Dendritic cell treated with granulocyte-macrophage colony-stimulating factor and Interleukin-4, amounts not matched to agents 40 ng/mL and 50 ng/mL, for 4 days (primary cell): ENCODE results near the gene DMAP1.

Source experiments
- H3K27ac Mint-ChIP-seq: one replicate; pipeline ENCODE4 v1.8.0; 2022; ENCODE audit warnings: mild to moderate bottlenecking, mixed read lengths
- H3K27me3 Mint-ChIP-seq: one replicate; pipeline ENCODE4 v1.8.0; 2022; ENCODE audit warnings: mild to moderate bottlenecking, mixed read lengths
- H3K36me3 Mint-ChIP-seq: one replicate; pipeline ENCODE4 v1.8.0; 2022; ENCODE audit warnings: low read depth, mixed read lengths
- H3K4me1 Mint-ChIP-seq: one replicate; pipeline ENCODE4 v1.8.0; 2022; ENCODE audit warnings: low read depth, mixed read lengths
- H3K4me3 Mint-ChIP-seq: one replicate; pipeline ENCODE4 v1.8.0; 2022; ENCODE audit warnings: mild to moderate bottlenecking, moderate library complexity, mixed read lengths
- H3K9me3 Mint-ChIP-seq: one replicate; pipeline ENCODE4 v1.8.0; 2022; ENCODE audit warnings: mixed read lengths
- intact Hi-C: fragments of 100-400 bp; cut with micrococcal nuclease; formaldehyde crosslinking; loops from one replicate; pipeline ENCODE4 v1.15.0; 2022

Gene DMAP1

DNA sequence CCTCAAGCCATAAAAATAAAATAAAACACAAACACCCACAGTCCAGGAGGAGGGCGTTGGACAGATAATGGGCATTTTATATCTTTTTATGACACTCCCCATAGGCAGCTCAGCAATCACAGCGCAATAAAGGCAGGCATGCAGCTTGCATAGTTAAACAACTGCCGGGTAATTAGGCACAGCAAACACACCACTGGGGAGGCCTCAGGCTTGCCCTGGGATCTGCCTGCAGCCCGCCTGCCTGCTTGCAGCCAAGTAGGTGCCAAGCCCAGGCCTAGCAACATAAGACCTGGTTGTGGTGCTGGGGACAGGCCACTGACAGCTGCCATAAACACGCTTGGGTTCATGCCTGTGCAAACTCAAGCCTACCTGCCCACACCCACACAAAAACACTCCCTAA, 54.2 kb downstream of the DMAP1 start:
- no peak overlapping the region for H3K27ac Mint-ChIP-seq
- intact Hi-C loops = no loop called here
- H3K4me3 Mint-ChIP-seq = no peak overlapping the region
- no peaks in the 10 kb centered on the region for H3K27me3 Mint-ChIP-seq
- no peaks in the 10 kb centered on the region for H3K9me3 Mint-ChIP-seq
- H3K4me1 Mint-ChIP-seq = peaks cover 55% of the 10 kb centered on the region
- no peaks in the 10 kb centered on the region for H3K36me3 Mint-ChIP-seq

DNA sequence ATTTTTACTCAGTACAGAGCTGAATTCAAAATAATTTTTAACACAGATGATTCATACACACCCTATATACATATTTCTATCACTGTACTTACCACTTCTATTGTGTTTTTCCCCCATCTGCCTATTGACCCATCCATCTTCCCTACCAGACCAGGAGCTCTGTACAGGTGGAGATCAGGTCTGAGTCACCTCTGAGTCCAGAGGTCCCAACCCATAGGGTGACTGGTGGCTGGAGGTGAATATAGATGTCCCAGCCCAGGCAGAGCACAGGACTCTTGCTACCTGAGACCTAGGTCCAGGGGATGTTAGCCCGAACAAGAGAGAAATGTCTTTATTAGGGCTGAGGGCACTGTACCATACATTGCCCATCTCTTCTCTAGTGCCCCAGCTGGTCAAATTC, 54.8 kb downstream of the DMAP1 start:
- H3K27ac Mint-ChIP-seq = no peak overlapping the region
- no peak overlapping the region for H3K4me3 Mint-ChIP-seq
- intact Hi-C loops = no loop called here
- H3K27me3 Mint-ChIP-seq = no peaks in the 10 kb centered on the region
- peaks cover 49% of the 10 kb centered on the region for H3K4me1 Mint-ChIP-seq
- H3K36me3 Mint-ChIP-seq = no peaks in the 10 kb centered on the region
- no peaks in the 10 kb centered on the region for H3K9me3 Mint-ChIP-seq
